HG03175 (cell line): ENCODE data around the gene RPL37.
"Not testable (repeated sequence)": the region's sequence is repeated elsewhere in the genome, so short reads cannot be mapped to it uniquely, and the experiment has no call there.

ENCODE experiments used
- ATAC-seq: cut with Tn5 transposase; IDR thresholded peaks from one replicate; pipeline ENCODE4 v1.9.1; 2021; ENCODE audit warnings: mild to moderate bottlenecking, moderate library complexity; ENCODE audit not compliant: unreplicated experiment

RPL37 gene

GRCh38 chr5:40834391-40834848, 602 bp downstream of the RPL37 start:
- no peak for ATAC-seq

GRCh38 chr5:40833712-40834229, 1.3 kb downstream of the RPL37 start:
- ATAC-seq, result no peak

GRCh38 chr5:40832345-40832744, 2.7 kb downstream of the RPL37 start:
- no peak for ATAC-seq

- no peak for ATAC-seq
Measured at GRCh38 chr5:40831346-40832210, 3.4 kb downstream of the RPL37 start.

- no peak for ATAC-seq
Measured at GRCh38 chr5:40829748-40830533, 5.1 kb downstream of the RPL37 start.

- no peak for ATAC-seq
Measured at GRCh38 chr5:40828690-40829661, 6.0 kb downstream of the RPL37 start.

GRCh38 chr5:40828021-40828631, 6.9 kb downstream of the RPL37 start:
- ATAC-seq, result no peak

- ATAC-seq, result no peak
Measured at GRCh38 chr5:40827188-40827977, 7.6 kb downstream of the RPL37 start.

GRCh38 chr5:40826489-40827187, 8.4 kb downstream of the RPL37 start:
- no peak for ATAC-seq

GRCh38 chr5:40825461-40826043, 9.5 kb downstream of the RPL37 start:
- not testable (repeated sequence) for ATAC-seq

GRCh38 chr5:40823459-40823858, 11.6 kb downstream of the RPL37 start:
- no peak for ATAC-seq

GRCh38 chr5:40813698-40814281, 21.2 kb downstream of the RPL37 start:
- no peak for ATAC-seq

- ATAC-seq, result no peak
Measured at GRCh38 chr5:40812125-40812524, 22.9 kb downstream of the RPL37 start.

- no peak for ATAC-seq
Measured at GRCh38 chr5:40801771-40802562, 33.1 kb downstream of the RPL37 start.

GRCh38 chr5:40799258-40799657, 35.8 kb downstream of the RPL37 start:
- no peak for ATAC-seq

GRCh38 chr5:40798801-40799210, 36.2 kb downstream of the RPL37 start:
- ATAC-seq, result no peak
